ENCODE results near the gene LRRC8D.

Gene LRRC8D

GRCh38 chr1:89833183-89834082 is 12.6 kb downstream of the LRRC8D start:
- no peaks in the 10 kb centered on the region for H3K27me3 ChIP-seq (ENCODE audit: insufficient read depth, insufficient read length)
- no peaks in the 10 kb centered on the region for H3K4me1 ChIP-seq (ENCODE audit: insufficient read depth, insufficient read length)
- DNase-seq (ENCODE audit: low read depth, low spot score), result no peak
- no peak overlapping the region for H3K9ac ChIP-seq (ENCODE audit: insufficient read length, low read depth)
- TF ChIP-seq SUZ12 (IDR thresholded peaks at IDR 0.05; ENCODE audit: extremely low read depth, insufficient read depth, insufficient read length) (no peak), ZNF274 (IDR thresholded peaks at IDR 0.05; ENCODE audit: low read depth, low read length) (no peak), YY1 (IDR thresholded peaks at IDR 0.05; ENCODE audit: insufficient read depth, insufficient read length) (no peak)
- no peaks in the 10 kb centered on the region for H3K36me3 ChIP-seq (ENCODE audit: insufficient read depth, insufficient read length, low read length)
- no peaks in the 10 kb centered on the region for H3K9me3 ChIP-seq (ENCODE audit: insufficient read depth, low read length)
- no peak overlapping the region for H3K4me3 ChIP-seq (ENCODE audit: insufficient read length, low read depth)

DNA sequence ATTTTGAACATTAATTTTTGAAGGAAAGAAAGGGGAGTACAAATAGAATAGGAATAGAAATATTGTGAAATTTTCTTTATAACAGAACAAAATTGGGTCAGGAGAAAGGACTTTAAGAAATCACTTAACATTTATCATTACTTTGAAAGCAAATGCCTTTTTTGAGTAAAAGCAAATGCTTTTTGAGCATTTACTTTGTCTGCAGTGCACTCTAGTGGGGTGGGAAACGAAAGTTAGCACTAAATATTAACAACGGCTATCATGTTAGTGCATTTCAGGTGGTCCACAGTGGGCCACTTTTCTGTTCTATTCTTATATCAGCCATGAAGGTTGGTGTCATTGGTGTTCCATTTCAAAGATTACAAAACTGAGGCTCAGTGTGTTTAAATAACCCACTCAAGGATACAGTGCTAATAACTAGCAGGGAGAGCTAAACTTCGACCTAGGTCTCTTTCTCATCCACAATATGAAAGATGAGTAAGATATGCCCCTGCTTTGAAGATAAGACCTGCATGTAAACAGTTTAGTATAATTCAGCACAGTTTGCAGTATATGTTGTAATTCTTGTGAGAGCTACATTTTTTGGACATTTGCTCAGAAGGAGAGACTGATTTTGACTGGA is 13.4 kb downstream of the LRRC8D start:
- H3K9ac ChIP-seq (ENCODE audit: insufficient read length, low read depth), result no peak overlapping the region
- no peak for DNase-seq (ENCODE audit: low read depth, low spot score)
- no peaks in the 10 kb centered on the region for H3K9me3 ChIP-seq (ENCODE audit: insufficient read depth, low read length)
- H3K4me1 ChIP-seq (ENCODE audit: insufficient read depth, insufficient read length), result no peaks in the 10 kb centered on the region
- no peaks in the 10 kb centered on the region for H3K36me3 ChIP-seq (ENCODE audit: insufficient read depth, insufficient read length, low read length)
- TF ChIP-seq SUZ12 (IDR thresholded peaks at IDR 0.05; ENCODE audit: extremely low read depth, insufficient read depth, insufficient read length) (no peak), YY1 (IDR thresholded peaks at IDR 0.05; ENCODE audit: insufficient read depth, insufficient read length) (no peak), ZNF274 (IDR thresholded peaks at IDR 0.05; ENCODE audit: low read depth, low read length) (no peak)
- no peaks in the 10 kb centered on the region for H3K27me3 ChIP-seq (ENCODE audit: insufficient read depth, insufficient read length)
- no peak overlapping the region for H3K4me3 ChIP-seq (ENCODE audit: insufficient read length, low read depth)

DNA sequence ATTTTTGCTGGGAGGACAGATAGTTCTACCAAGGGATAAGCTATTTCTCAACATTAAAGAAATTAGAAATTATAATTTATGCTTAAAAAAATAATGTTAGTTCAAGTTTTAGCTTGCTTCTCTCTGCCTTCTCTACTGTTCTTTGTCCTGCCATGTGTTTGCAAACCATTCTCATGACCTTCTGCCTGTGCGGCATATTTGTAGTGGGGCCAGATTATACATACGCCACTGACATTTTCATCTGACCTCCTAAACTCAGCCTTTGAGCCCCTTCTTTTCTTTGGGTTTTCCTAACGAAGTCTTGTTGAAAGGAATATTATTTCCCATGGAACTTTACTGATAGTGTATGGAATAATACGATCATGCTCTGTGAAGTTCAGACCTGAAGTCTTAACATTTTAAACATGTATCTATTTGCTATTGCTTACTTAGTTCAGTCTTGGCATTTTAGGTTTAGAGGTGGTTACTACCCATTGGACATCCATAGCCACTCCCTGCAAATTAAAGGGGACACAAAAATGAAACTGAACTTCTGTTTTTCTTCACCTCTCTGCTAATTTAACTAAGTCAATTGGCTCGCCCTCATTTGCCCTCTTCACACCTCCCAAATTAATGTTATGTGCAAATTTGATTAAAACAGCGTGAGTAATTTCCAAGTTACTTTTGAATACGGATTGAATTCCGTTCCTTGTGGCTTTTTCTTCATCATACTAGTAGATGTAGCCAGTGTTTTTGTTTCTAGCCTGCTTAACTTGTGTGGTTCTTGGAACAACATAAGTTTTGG is 15.6 kb downstream of the LRRC8D start:
- TF ChIP-seq SUZ12 (IDR thresholded peaks at IDR 0.05; ENCODE audit: extremely low read depth, insufficient read depth, insufficient read length) (no peak), YY1 (IDR thresholded peaks at IDR 0.05; ENCODE audit: insufficient read depth, insufficient read length) (no peak), ZNF274 (IDR thresholded peaks at IDR 0.05; ENCODE audit: low read depth, low read length) (no peak)
- no peaks in the 10 kb centered on the region for H3K4me1 ChIP-seq (ENCODE audit: insufficient read depth, insufficient read length)

GRCh38 chr1:89837036-89837481 is 16.2 kb downstream of the LRRC8D start:
- Histone ChIP-seq H3K9me3 (ENCODE audit: insufficient read depth, low read length) (no peaks in the 10 kb centered on the region), H3K4me1 (ENCODE audit: insufficient read depth, insufficient read length) (no peaks in the 10 kb centered on the region), H3K4me3 (ENCODE audit: insufficient read length, low read depth) (no peak overlapping the region), H3K27me3 (ENCODE audit: insufficient read depth, insufficient read length) (no peaks in the 10 kb centered on the region), H3K36me3 (ENCODE audit: insufficient read depth, insufficient read length, low read length) (no peaks in the 10 kb centered on the region), H3K9ac (ENCODE audit: insufficient read length, low read depth) (no peak overlapping the region)
- no peak for TF ChIP-seq YY1 (IDR thresholded peaks at IDR 0.05; ENCODE audit: insufficient read depth, insufficient read length)
- TF ChIP-seq ZNF274 (IDR thresholded peaks at IDR 0.05; ENCODE audit: low read depth, low read length), result no peak
- no peak for TF ChIP-seq SUZ12 (IDR thresholded peaks at IDR 0.05; ENCODE audit: extremely low read depth, insufficient read depth, insufficient read length)
- DNase-seq (ENCODE audit: low read depth, low spot score), result no peak

More for the DNA sequence above, 15.6 kb downstream of the LRRC8D start:
- no peak overlapping the region for H3K9ac ChIP-seq (ENCODE audit: insufficient read length, low read depth)
- H3K9me3 ChIP-seq (ENCODE audit: insufficient read depth, low read length), result no peaks in the 10 kb centered on the region
- H3K27me3 ChIP-seq (ENCODE audit: insufficient read depth, insufficient read length), result no peaks in the 10 kb centered on the region
- no peak overlapping the region for H3K4me3 ChIP-seq (ENCODE audit: insufficient read length, low read depth)
- DNase-seq (ENCODE audit: low read depth, low spot score), result no peak
- H3K36me3 ChIP-seq (ENCODE audit: insufficient read depth, insufficient read length, low read length), result no peaks in the 10 kb centered on the region

DNA sequence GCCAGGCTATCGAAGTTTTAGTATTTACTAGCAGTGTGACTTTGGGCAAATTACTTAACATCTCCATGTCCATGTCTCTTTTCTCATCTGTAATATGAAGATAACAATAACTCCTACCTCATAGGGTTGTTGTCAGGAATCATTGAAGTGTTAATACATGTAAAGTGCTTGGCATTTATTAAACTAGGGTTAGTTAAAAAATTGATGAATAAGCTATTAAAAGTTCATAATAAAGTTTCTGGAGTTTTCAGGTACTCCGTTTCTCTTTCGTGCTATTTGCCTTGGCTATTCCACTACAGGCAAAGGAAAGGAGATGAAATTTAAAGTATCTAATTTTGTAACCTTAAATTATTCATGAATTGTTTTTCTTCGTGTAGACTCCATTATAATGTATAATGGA is 16.7 kb downstream of the LRRC8D start:
- no peaks in the 10 kb centered on the region for H3K27me3 ChIP-seq (ENCODE audit: insufficient read depth, insufficient read length)
- DNase-seq (ENCODE audit: low read depth, low spot score), result no peak
- H3K4me3 ChIP-seq (ENCODE audit: insufficient read length, low read depth), result no peak overlapping the region

GRCh38 chr1:89839516-89839915 is 18.7 kb downstream of the LRRC8D start:
- H3K4me1 ChIP-seq (ENCODE audit: insufficient read depth, insufficient read length), result no peaks in the 10 kb centered on the region
- no peaks in the 10 kb centered on the region for H3K9me3 ChIP-seq (ENCODE audit: insufficient read depth, low read length)
- no peaks in the 10 kb centered on the region for H3K36me3 ChIP-seq (ENCODE audit: insufficient read depth, insufficient read length, low read length)
- TF ChIP-seq ZNF274 (IDR thresholded peaks at IDR 0.05; ENCODE audit: low read depth, low read length) (no peak), YY1 (IDR thresholded peaks at IDR 0.05; ENCODE audit: insufficient read depth, insufficient read length) (no peak), SUZ12 (IDR thresholded peaks at IDR 0.05; ENCODE audit: extremely low read depth, insufficient read depth, insufficient read length) (no peak)
- H3K9ac ChIP-seq (ENCODE audit: insufficient read length, low read depth), result no peak overlapping the region
- no peaks in the 10 kb centered on the region for H3K27me3 ChIP-seq (ENCODE audit: insufficient read depth, insufficient read length)
- no peak for DNase-seq (ENCODE audit: low read depth, low spot score)
- no peak overlapping the region for H3K4me3 ChIP-seq (ENCODE audit: insufficient read length, low read depth)

More for the DNA sequence above, 16.7 kb downstream of the LRRC8D start:
- Histone ChIP-seq H3K36me3 (ENCODE audit: insufficient read depth, insufficient read length, low read length) (no peaks in the 10 kb centered on the region), H3K9me3 (ENCODE audit: insufficient read depth, low read length) (no peaks in the 10 kb centered on the region), H3K9ac (ENCODE audit: insufficient read length, low read depth) (no peak overlapping the region), H3K4me1 (ENCODE audit: insufficient read depth, insufficient read length) (no peaks in the 10 kb centered on the region)
- no peak for TF ChIP-seq SUZ12 (IDR thresholded peaks at IDR 0.05; ENCODE audit: extremely low read depth, insufficient read depth, insufficient read length)

GRCh38 chr1:89841507-89841906 is 20.7 kb downstream of the LRRC8D start:
- Histone ChIP-seq H3K36me3 (ENCODE audit: insufficient read depth, insufficient read length, low read length) (peaks cover 3% of the 10 kb centered on the region), H3K27me3 (ENCODE audit: insufficient read depth, insufficient read length) (no peaks in the 10 kb centered on the region), H3K4me3 (ENCODE audit: insufficient read length, low read depth) (no peak overlapping the region), H3K9me3 (ENCODE audit: insufficient read depth, low read length) (no peaks in the 10 kb centered on the region), H3K4me1 (ENCODE audit: insufficient read depth, insufficient read length) (no peaks in the 10 kb centered on the region), H3K9ac (ENCODE audit: insufficient read length, low read depth) (no peak overlapping the region)
- DNase-seq (ENCODE audit: low read depth, low spot score), result no peak
- TF ChIP-seq ZNF274 (IDR thresholded peaks at IDR 0.05; ENCODE audit: low read depth, low read length), result no peak
- TF ChIP-seq YY1 (IDR thresholded peaks at IDR 0.05; ENCODE audit: insufficient read depth, insufficient read length), result no peak
